K562 (cell line): Measurements from ENCODE around the gene POR.
"Not testable (repeated sequence)": the region's sequence is repeated elsewhere in the genome, so short reads cannot be mapped to it uniquely, and the experiment has no call there.

Experiments used
- EZH2 ChIP-seq: IDR thresholded peaks from 2 replicates; pipeline ENCODE4 v1.6.1; 2012; ENCODE audit warnings: low read depth, mild to moderate bottlenecking, inconsistent platforms, low read length, borderline replicate concordance
- JUN ChIP-seq, 2 experiments: sonication (generic) in 1 of 2; formaldehyde crosslinking in 1 of 2; IDR thresholded peaks; 2 replicates each; pipeline versions ENCODE4 v1.6.1 to v1.8.0; 2012 to 2022; ENCODE audit warnings: borderline replicate concordance in 2 of 2, mild to moderate bottlenecking in 2 of 2, improper control_type of control experiment in 1 of 2, low read depth in 1 of 2, low read length in 1 of 2, missing genetic modification reagents in 1 of 2
- LCOR ChIP-seq: sonication (generic); formaldehyde crosslinking; IDR thresholded peaks from 2 replicates; pipeline ENCODE4 v1.8.0; 2022; ENCODE audit warnings: mild to moderate bottlenecking, missing genetic modification reagents
- POLR2AphosphoS2 ChIP-seq: IDR thresholded peaks from 2 replicates; pipeline ENCODE4 v1.6.1; 2012; ENCODE audit warnings: low read length, improper control_type of control experiment
- TFE3 ChIP-seq: fragments of 450-650 bp; formaldehyde crosslinking; IDR thresholded peaks from 2 replicates; pipeline ENCODE4 v1.4.0; 2020; ENCODE audit warnings: mild to moderate bottlenecking, mixed read lengths
- XRCC3 ChIP-seq: fragments of 450-650 bp; IDR thresholded peaks from 2 replicates; pipeline ENCODE4 v1.6.1; 2017; ENCODE audit warnings: mild to moderate bottlenecking, moderate library complexity
- ZBTB7A ChIP-seq: IDR thresholded peaks from 2 replicates; pipeline ENCODE4 v1.6.1; 2011; ENCODE audit warnings: low read depth, mild to moderate bottlenecking, low read length, moderate library complexity, borderline replicate concordance; ENCODE audit not compliant: control insufficient read depth
- ZNF124 ChIP-seq: sonication (generic); formaldehyde crosslinking; IDR thresholded peaks from 2 replicates; pipeline ENCODE4 v1.8.1; 2022; ENCODE audit warnings: missing genetic modification reagents
- TF ChIP-seq, protein P1 (sequence below), 3 experiments: IDR thresholded peaks in 2 of 3; conservative IDR thresholded peaks in 1 of 3; 2 replicates each; pipeline ENCODE4 v1.5.1; 2011 to 2012; ENCODE audit warnings: low read length in 3 of 3, mild to moderate bottlenecking in 3 of 3, control low read depth in 2 of 3, improper control_type of control experiment in 1 of 3, inconsistent platforms in 1 of 3, low read depth in 1 of 3, mixed read lengths in 1 of 3, moderate library complexity in 1 of 3; ENCODE audit not compliant: insufficient read depth in 2 of 3
- TF ChIP-seq, protein P2 (sequence below): sonication (generic); IDR thresholded peaks from 2 replicates; pipeline ENCODE4 v1.6.1; 2016

DNA sequence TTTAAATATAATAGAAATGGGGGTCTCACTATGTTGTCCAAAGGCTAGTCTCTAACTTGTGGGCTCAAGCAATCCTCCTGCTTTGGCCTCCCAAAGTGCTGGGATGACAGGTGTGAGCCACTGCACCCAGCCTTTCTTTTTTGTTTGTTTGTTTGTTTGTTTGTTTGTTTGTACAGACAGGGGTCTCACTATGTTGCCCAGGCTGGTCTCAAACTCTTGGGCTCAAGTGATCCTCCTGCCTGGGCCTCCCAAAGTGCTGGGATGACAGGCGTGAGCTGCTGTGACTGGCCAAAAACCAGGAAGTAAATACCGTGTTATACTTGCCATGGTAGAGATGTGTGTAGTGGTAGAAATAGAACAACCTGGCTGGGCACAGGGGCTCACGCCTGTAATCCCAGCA lies 40.8 kb upstream of the POR start:
- TF ChIP-seq ZBTB7A; TFE3 (CRISPR knock-in tag); POLR2AphosphoS2; LCOR; EZH2; XRCC3; JUN (IDR thresholded peaks at IDR 0.05; ENCODE audit: borderline replicate concordance, low read depth, low read length); JUN (CRISPR knock-in tag; IDR thresholded peaks at IDR 0.05; ENCODE audit: borderline replicate concordance); ZNF124 (CRISPR knock-in tag): not testable (repeated sequence)
- TF ChIP-seq, protein P1, sequence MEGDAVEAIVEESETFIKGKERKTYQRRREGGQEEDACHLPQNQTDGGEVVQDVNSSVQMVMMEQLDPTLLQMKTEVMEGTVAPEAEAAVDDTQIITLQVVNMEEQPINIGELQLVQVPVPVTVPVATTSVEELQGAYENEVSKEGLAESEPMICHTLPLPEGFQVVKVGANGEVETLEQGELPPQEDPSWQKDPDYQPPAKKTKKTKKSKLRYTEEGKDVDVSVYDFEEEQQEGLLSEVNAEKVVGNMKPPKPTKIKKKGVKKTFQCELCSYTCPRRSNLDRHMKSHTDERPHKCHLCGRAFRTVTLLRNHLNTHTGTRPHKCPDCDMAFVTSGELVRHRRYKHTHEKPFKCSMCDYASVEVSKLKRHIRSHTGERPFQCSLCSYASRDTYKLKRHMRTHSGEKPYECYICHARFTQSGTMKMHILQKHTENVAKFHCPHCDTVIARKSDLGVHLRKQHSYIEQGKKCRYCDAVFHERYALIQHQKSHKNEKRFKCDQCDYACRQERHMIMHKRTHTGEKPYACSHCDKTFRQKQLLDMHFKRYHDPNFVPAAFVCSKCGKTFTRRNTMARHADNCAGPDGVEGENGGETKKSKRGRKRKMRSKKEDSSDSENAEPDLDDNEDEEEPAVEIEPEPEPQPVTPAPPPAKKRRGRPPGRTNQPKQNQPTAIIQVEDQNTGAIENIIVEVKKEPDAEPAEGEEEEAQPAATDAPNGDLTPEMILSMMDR (IDR thresholded peaks at IDR 0.05 in 2 of 3, conservative IDR thresholded peaks at IDR 0.05 in 1 of 3; ENCODE audit: insufficient read depth in 2 of 3, low read depth in 1 of 3, low read length in 3 of 3) = not testable (repeated sequence)
- TF ChIP-seq, protein P2, sequence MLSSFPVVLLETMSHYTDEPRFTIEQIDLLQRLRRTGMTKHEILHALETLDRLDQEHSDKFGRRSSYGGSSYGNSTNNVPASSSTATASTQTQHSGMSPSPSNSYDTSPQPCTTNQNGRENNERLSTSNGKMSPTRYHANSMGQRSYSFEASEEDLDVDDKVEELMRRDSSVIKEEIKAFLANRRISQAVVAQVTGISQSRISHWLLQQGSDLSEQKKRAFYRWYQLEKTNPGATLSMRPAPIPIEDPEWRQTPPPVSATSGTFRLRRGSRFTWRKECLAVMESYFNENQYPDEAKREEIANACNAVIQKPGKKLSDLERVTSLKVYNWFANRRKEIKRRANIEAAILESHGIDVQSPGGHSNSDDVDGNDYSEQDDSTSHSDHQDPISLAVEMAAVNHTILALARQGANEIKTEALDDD = not testable (repeated sequence)
